IPS-18c (cell line): Measurements from ENCODE around the gene ZNF239.
"Not testable (repeated sequence)": the region's sequence is repeated elsewhere in the genome, so short reads cannot be mapped to it uniquely, and the experiment has no call there.

Experiments
- H3K4me3 ChIP-seq: 2 replicates; pipeline ENCODE4 v1.7.0; 2013; ENCODE audit warnings: low read depth, mild to moderate bottlenecking, low read length, moderate library complexity; ENCODE audit not compliant: insufficient read depth
- H3K9me3 ChIP-seq: one replicate; pipeline ENCODE4 v1.6.1; 2013; ENCODE audit warnings: mild to moderate bottlenecking, low read length, moderate library complexity; ENCODE audit not compliant: control insufficient read depth, insufficient read depth

The ZNF239 gene

DNA sequence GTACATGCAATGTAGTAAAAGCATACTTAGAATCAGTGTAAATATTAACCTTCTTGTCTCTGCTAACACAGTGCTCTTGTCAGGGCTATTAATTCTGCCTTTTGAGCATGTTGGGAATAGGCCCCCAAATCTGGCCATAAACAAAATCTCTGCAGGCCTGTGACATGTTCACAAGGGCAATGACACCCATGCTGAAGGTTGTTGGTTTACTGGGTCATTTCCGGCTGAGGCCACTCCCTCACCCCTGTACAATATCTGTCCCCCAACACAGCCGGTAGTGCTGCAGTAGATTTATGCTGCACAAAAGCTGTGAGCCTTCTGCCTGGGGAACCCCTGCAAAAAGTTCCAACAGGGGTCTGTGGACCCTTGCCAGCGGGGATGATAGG is 12.3 kb upstream of the ZNF239 start:
- not testable (repeated sequence) for H3K9me3 ChIP-seq, H3K4me3 ChIP-seq

DNA sequence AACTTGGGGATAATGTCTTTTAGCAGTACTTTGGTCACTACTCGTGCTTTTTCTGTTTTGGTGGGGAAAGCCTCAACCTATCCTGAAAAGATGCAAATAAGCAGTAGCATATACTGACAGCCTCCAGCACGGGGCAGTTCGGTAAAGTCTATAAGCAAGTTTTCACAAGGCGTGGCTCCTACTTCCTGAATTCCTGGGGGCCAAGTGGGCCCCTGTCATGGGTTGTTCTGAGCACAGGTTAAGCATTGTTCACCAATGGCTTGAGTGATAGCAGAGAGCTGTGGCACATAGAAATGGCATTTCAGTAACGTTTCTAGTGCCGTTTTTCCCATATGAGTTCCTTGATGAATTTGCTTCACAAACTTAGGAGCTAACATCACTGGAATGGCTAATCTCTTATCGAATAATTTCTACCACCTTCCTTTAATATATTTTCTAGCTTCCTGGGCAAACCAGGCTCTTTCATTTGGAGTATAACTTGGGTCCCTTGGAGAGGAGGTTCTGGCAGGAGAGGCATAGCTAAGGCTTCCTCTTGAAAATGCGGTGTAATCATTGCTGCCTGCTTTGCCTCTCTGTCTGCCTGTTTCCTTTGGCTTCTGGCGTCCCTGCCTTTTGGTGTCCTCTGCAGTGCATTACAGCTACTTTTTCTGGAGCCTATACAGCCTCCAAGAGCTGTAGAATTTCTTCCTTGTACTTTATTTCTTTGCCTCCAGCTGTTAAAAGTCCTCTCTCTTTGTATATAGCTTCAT is 11.7 kb upstream of the ZNF239 start:
- no peaks in the 10 kb centered on the region for H3K9me3 ChIP-seq
- H3K4me3 ChIP-seq: no peak overlapping the region

DNA sequence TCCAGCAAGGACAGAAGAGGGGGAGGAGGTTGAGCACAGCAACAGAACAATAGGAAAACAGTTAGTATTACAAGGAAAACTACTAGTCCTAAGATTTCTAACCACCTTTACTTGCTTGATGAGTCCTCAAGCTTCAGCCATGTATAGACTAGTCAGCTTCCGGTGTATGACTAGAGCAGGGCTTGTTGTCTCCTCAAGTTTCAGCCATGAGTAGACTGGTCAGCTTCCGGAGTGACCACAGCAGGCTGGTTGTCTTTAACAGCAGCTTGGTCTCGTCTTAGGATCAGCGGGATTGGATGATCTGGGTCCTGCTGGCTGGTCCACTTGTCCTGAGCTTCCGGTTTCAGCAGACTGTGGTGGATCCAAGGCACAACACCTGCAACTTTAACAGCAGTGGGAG is 10.6 kb upstream of the ZNF239 start:
- H3K4me3 ChIP-seq: no peak overlapping the region
- H3K9me3 ChIP-seq: no peaks in the 10 kb centered on the region

DNA sequence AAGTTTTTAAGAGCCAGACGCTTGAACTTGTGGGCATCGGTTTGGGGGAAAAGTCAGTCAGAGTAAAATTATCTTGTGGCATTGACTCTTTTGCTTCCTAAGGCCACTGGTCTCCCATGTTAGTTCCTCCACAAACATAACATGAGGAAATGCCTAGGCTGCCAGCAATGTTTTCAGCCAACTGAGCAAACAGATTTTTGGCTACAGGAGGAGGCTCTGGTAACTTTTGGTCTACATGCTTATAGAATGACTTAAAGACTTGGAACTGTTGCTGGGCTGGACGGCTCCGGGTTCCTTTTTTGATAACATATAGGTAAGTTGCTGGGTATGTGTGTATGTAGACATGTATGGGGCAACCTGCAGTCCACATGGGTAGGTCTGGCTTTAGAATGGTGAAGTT is 9.6 kb upstream of the ZNF239 start:
- Histone ChIP-seq H3K9me3 (no peaks in the 10 kb centered on the region), H3K4me3 (no peak overlapping the region)

DNA sequence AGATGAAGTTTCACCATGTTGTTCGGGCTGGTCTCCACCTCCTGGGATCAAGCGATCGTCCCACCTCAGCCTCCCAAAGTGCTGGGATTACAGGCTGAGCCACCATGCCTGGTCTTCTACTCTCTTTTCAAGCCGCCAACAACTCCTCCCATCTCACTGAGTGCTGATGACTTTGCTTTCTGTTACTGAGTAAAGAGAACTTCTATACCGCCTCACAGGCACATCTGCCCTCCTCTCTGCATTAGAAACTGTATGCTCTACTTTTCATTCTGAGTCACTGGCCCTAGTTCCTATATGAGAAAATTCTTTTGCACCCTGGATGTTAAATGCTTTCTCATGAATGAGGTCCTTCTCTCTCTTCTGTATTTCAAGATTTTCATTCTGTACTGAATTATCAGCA is 2.2 kb upstream of the ZNF239 start:
- peaks cover 2% of the 10 kb centered on the region for H3K9me3 ChIP-seq

DNA sequence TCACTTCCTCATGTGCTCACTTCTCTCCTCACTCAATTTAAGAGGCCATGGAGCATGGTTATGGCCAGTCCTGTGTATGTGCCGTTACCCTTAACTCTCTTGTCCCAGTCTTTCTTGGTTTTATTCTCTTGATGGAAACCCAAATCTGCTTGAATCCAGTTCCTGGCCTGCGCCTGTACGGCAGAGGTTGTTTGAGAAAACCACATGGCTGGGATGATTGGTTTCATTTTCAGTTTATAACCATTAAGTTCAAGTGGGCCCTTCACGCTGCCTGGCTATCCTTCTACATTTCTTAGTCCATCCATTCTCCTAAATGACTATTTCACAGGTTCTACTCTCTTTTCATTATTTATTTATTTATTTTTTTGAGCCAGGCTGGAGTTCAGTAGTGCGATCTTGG is 1.6 kb upstream of the ZNF239 start:
- H3K9me3 ChIP-seq: peaks cover 2% of the 10 kb centered on the region
- no peak overlapping the region for H3K4me3 ChIP-seq

More for the DNA sequence above, 2.2 kb upstream of the ZNF239 start:
- H3K4me3 ChIP-seq: no peak overlapping the region

DNA sequence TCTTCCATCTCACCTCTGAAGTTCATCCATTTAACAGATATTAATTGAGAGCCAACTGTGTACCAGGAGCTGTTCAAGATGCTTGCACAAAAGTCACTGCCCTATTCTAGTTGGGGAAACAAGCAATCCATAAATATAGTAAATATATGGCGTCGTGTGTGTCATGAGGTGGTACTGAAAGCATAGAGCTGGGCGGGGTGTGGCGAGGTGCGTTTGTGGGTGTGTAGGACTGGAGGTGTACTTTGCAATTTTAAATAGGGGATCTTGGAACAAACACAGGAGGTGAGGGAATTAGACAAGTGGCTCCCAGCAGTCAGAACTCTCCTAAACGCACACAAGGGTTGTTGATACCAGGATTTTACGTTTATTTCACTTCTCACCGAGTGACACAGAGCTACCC is 490 bp upstream of the ZNF239 start:
- Histone ChIP-seq H3K9me3 (peaks cover 2% of the 10 kb centered on the region), H3K4me3 (peak overlapping the region; percentile 61; the same call in 1 of the 2 replicates)

DNA sequence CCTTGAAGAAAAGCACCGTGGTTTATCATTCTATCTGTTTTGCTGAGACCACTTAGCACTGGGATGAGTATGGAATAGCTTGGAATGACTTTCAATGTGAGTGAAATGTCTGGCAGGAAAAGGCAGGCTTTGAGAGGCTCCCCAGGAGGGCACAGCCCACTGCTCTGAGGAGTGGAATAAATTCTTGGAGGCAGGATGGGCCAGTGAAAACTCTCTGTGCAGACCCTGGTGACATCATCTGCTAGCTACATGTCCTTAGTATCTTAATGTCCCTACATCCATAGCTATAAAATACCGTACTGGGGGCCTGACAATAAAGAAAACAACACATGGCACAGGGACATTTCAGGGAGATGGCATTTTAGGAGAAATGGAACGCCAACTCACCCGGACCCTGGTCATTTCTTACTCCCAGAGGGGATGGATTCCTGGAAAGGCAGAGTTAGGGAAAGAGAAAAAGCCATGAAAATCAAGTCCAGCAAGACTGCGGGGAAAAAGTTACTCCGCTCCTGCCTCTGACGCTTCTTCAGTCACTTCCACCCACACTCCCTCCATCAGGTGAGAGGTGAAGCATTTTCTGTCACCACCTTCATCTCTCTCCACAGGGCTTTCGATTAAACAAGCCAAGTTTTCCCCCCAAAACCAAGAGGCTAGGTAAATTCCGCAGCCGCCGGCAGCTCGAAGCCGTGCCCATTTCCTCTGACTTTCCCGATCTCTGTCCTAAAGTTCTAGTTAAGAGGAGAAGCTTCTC is 991 bp downstream of the ZNF239 start:
- H3K4me3 ChIP-seq: peak overlapping the region; percentile 61
- H3K9me3 ChIP-seq: peaks cover 2% of the 10 kb centered on the region

DNA sequence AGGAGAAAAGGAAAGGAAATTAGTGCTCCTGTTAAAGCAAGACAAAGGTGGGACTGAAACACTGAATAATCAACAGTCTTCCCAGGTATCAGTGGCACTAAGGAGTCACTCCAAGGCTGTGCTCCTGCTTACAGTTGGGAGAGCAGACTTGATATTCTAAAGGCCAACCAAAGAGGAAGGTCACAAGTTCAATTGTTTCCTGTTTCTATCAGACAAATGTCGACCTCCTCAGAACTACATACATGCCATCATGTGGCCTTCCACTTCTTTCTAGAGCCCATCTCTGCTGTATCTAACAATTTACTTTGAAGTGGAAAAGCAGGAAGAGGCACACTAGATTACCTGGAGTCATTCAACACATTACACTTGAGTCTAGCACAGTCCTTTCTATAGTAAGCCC is 3.4 kb downstream of the ZNF239 start:
- H3K4me3 ChIP-seq: no peak overlapping the region

DNA sequence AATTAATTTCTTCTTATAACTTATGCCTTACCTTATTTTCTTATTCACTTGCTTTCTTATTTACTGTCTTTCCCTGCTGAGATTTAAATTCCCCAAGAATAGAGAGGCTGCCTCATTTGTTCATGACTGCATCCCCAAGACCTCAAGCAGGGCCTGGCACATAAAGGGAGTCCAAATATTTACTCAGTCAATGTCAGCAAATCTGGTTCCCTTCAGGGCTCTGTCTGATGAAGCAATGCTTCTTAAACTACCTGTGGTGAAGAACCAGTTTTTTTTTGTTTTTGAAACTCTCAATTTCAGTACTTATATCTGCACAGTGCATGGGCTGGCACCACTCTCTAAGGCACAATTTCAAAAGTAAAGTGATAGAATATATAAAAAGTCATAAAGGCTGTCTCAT is 4.7 kb downstream of the ZNF239 start:
- H3K4me3 ChIP-seq: no peak overlapping the region
- peaks cover 2% of the 10 kb centered on the region for H3K9me3 ChIP-seq

More for the DNA sequence above, 3.4 kb downstream of the ZNF239 start:
- H3K9me3 ChIP-seq: peaks cover 2% of the 10 kb centered on the region

DNA sequence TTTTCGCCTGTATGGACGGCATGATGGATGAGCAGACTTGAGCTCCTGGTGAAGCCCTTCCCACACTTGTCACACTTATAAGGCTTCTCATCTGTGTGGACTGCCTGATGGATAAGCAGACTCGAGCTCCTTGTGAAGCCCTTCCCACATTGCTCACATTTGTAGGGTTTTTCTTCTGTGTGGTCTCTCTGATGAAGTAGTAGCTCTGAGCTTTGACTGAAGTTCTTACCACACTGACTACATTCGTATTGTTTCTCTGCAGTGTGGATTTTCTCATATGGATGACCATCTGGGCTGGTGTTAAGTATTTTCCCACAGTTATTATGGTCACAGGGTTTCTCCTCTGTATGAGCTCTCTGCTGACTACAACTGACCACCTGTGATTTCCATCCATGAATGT is 17.2 kb downstream of the ZNF239 start:
- Histone ChIP-seq H3K4me3 (no peak overlapping the region), H3K9me3 (peaks cover 19% of the 10 kb centered on the region)

DNA sequence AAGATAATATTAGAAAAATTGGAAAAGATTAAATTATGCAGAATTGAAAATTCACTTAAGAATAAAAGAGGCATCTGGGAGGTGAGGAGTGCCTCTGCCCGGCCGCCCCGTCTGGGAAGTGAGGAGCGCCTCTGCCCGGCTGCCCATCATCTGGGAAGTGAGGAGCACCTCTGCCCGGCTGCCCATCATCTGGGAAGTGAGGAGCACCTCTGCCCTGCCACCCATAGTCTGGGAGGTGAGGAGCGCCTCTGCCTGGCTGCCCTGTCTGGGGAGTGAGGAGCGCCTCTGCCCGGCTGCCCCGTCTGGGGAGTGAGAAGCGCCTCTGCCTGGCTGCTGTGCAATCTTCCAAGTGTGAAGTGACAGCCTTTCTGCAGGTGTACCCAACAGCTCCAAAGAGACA is 30.7 kb downstream of the ZNF239 start:
- not testable (repeated sequence) for H3K4me3 ChIP-seq, H3K9me3 ChIP-seq

DNA sequence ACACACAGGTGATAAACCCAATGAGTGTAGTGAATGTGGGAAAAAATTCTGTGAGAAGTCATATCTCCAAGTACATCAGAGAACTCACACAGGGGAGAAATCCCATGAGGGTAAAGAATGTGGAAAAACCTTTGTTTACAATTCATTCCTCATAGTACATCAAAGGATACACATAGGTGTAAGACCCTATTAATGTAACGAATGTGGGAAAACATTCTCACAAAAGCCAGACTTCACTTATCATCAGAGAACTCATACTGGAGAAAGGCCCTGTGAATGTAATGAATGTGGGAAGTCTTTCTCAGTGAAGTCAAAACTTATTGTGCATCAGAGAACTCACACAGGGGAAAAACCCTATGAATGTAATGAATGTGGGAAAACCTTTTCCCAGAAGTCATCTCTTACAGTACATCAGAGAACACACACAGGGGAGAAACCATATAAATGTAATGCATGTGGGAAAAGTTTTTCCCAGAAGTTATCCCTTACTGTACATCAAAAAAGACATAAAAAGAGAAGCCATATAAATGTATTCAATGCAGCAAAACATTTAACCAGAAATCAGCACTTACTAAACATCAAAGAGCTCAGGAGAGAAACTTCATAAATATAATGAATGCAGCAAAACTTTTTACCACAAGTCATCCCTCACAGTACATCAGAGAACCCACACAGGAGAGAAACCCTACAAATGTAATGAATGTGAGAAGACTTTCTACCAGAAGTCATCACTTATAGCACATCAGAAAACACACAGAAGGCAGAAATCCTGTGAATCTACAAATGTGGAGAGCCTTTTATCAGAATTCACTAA is 49.8 kb downstream of the ZNF239 start:
- Histone ChIP-seq H3K4me3 (no peak overlapping the region), H3K9me3 (peaks cover 5% of the 10 kb centered on the region)
